ENCODE measurements around the gene SMOC2. TPM values are rescaled to one million over a fixed set of nuclear protein-coding genes. Genes with fewer than 3 reads are reported as not detected.

The SMOC2 gene
- total RNA-seq, 2 experiments from 2014 or later = not detected

- ChIA-PET CTCF (no interaction called here), POLR2A (no interaction called here)
Observed at GRCh38 chr6:168515376-168515775, 74.4 kb downstream of the SMOC2 start.

GRCh38 chr6:168516944-168517741 lies 76.2 kb downstream of the SMOC2 start:
- ChIA-PET POLR2A (no interaction called here), CTCF (no interaction called here)
- Mint-ChIP-seq H3K4me3 (no peak overlapping the region), H3K36me3 (ENCODE audit: low read depth) (no peaks in the 10 kb centered on the region), H3K9me3 (peaks cover 4% of the 10 kb centered on the region), H3K27me3 (no peaks in the 10 kb centered on the region), H3K4me1 (no peaks in the 10 kb centered on the region), H3K27ac (no peak overlapping the region)
- DNase-seq = no peak

More at GRCh38 chr6:168515376-168515775, 74.4 kb downstream of the SMOC2 start:
- DNase-seq = no peak
- no peak overlapping the region for H3K4me3 Mint-ChIP-seq
- H3K27ac Mint-ChIP-seq = no peak overlapping the region
- H3K27me3 Mint-ChIP-seq = no peaks in the 10 kb centered on the region
- no peaks in the 10 kb centered on the region for H3K4me1 Mint-ChIP-seq
- peaks cover 4% of the 10 kb centered on the region for H3K9me3 Mint-ChIP-seq
- H3K36me3 Mint-ChIP-seq (ENCODE audit: low read depth) = no peaks in the 10 kb centered on the region

GRCh38 chr6:168517742-168518347 lies 76.9 kb downstream of the SMOC2 start:
- Mint-ChIP-seq H3K4me3 (no peak overlapping the region), H3K4me1 (no peaks in the 10 kb centered on the region), H3K36me3 (ENCODE audit: low read depth) (no peaks in the 10 kb centered on the region), H3K27me3 (no peaks in the 10 kb centered on the region), H3K27ac (no peak overlapping the region), H3K9me3 (peaks cover 4% of the 10 kb centered on the region)
- CTCF ChIA-PET = no interaction called here
- POLR2A ChIA-PET = no interaction called here
- DNase-seq = no peak

- ChIA-PET CTCF (no interaction called here), POLR2A (no interaction called here)
- Mint-ChIP-seq H3K27ac (no peak overlapping the region), H3K4me3 (no peak overlapping the region), H3K36me3 (ENCODE audit: low read depth) (no peaks in the 10 kb centered on the region), H3K27me3 (no peaks in the 10 kb centered on the region), H3K4me1 (no peaks in the 10 kb centered on the region), H3K9me3 (peaks cover 4% of the 10 kb centered on the region)
- DNase-seq = no peak
Observed at GRCh38 chr6:168518348-168518745, 77.4 kb downstream of the SMOC2 start.

- no peak overlapping the region for H3K27ac Mint-ChIP-seq
- H3K9me3 Mint-ChIP-seq = peaks cover 4% of the 10 kb centered on the region
- no peak for DNase-seq
- POLR2A ChIA-PET = no interaction called here
- CTCF ChIA-PET = no interaction called here
- H3K36me3 Mint-ChIP-seq (ENCODE audit: low read depth) = no peaks in the 10 kb centered on the region
- no peaks in the 10 kb centered on the region for H3K4me1 Mint-ChIP-seq
- no peaks in the 10 kb centered on the region for H3K27me3 Mint-ChIP-seq
- H3K4me3 Mint-ChIP-seq = no peak overlapping the region
Observed at GRCh38 chr6:168518867-168519266, 77.9 kb downstream of the SMOC2 start.

- CTCF ChIA-PET = no interaction called here
Observed at GRCh38 chr6:168520233-168520632, 79.2 kb downstream of the SMOC2 start.

GRCh38 chr6:168524571-168525001 lies 83.6 kb downstream of the SMOC2 start:
- Mint-ChIP-seq H3K36me3 (ENCODE audit: low read depth) (no peaks in the 10 kb centered on the region), H3K4me1 (no peaks in the 10 kb centered on the region), H3K9me3 (peaks cover 2% of the 10 kb centered on the region), H3K27me3 (no peaks in the 10 kb centered on the region), H3K4me3 (no peak overlapping the region), H3K27ac (no peak overlapping the region)
- POLR2A ChIA-PET = no interaction called here
- CTCF ChIA-PET = no interaction called here
- no peak for DNase-seq

More at GRCh38 chr6:168520233-168520632, 79.2 kb downstream of the SMOC2 start:
- POLR2A ChIA-PET = no interaction called here
- Mint-ChIP-seq H3K4me3 (no peak overlapping the region), H3K27me3 (no peaks in the 10 kb centered on the region), H3K9me3 (peaks cover 4% of the 10 kb centered on the region), H3K4me1 (no peaks in the 10 kb centered on the region), H3K27ac (no peak overlapping the region), H3K36me3 (ENCODE audit: low read depth) (no peaks in the 10 kb centered on the region)
- DNase-seq = no peak

- ChIA-PET CTCF (no interaction called here), POLR2A (no interaction called here)
- DNase-seq = no peak
- no peak overlapping the region for H3K4me3 Mint-ChIP-seq
- no peaks in the 10 kb centered on the region for H3K9me3 Mint-ChIP-seq
- no peaks in the 10 kb centered on the region for H3K36me3 Mint-ChIP-seq (ENCODE audit: low read depth)
- no peaks in the 10 kb centered on the region for H3K27me3 Mint-ChIP-seq
- no peak overlapping the region for H3K27ac Mint-ChIP-seq
- H3K4me1 Mint-ChIP-seq = no peaks in the 10 kb centered on the region
Observed at GRCh38 chr6:168525114-168525513, 84.1 kb downstream of the SMOC2 start.

GRCh38 chr6:168525926-168526630 lies 85.1 kb downstream of the SMOC2 start:
- Mint-ChIP-seq H3K4me1 (no peaks in the 10 kb centered on the region), H3K9me3 (no peaks in the 10 kb centered on the region), H3K27me3 (no peaks in the 10 kb centered on the region), H3K36me3 (ENCODE audit: low read depth) (no peaks in the 10 kb centered on the region), H3K27ac (no peak overlapping the region), H3K4me3 (no peak overlapping the region)
- no peak for DNase-seq
- POLR2A ChIA-PET = no interaction called here
- CTCF ChIA-PET = no interaction called here

GRCh38 chr6:168526841-168527281 lies 85.9 kb downstream of the SMOC2 start:
- no peak overlapping the region for H3K4me3 Mint-ChIP-seq
- ChIA-PET CTCF (no interaction called here), POLR2A (no interaction called here)
- no peaks in the 10 kb centered on the region for H3K27me3 Mint-ChIP-seq
- H3K9me3 Mint-ChIP-seq = no peaks in the 10 kb centered on the region
- H3K4me1 Mint-ChIP-seq = no peaks in the 10 kb centered on the region
- H3K36me3 Mint-ChIP-seq (ENCODE audit: low read depth) = no peaks in the 10 kb centered on the region
- H3K27ac Mint-ChIP-seq = no peak overlapping the region
- no peak for DNase-seq

- Mint-ChIP-seq H3K4me1 (no peaks in the 10 kb centered on the region), H3K27me3 (no peaks in the 10 kb centered on the region), H3K4me3 (no peak overlapping the region), H3K9me3 (no peaks in the 10 kb centered on the region), H3K27ac (no peak overlapping the region), H3K36me3 (ENCODE audit: low read depth) (no peaks in the 10 kb centered on the region)
- CTCF ChIA-PET = no interaction called here
- DNase-seq = no peak
- POLR2A ChIA-PET = no interaction called here
Observed at GRCh38 chr6:168527451-168528210, 86.6 kb downstream of the SMOC2 start.

GRCh38 chr6:168528474-168529095 lies 87.6 kb downstream of the SMOC2 start:
- POLR2A ChIA-PET = no interaction called here
- no peak overlapping the region for H3K4me3 Mint-ChIP-seq
- no peak for DNase-seq
- H3K9me3 Mint-ChIP-seq = no peaks in the 10 kb centered on the region
- no peaks in the 10 kb centered on the region for H3K4me1 Mint-ChIP-seq
- H3K27ac Mint-ChIP-seq = no peak overlapping the region
- H3K27me3 Mint-ChIP-seq = no peaks in the 10 kb centered on the region
- CTCF ChIA-PET = no interaction called here
- H3K36me3 Mint-ChIP-seq (ENCODE audit: low read depth) = no peaks in the 10 kb centered on the region

GRCh38 chr6:168529214-168529613 lies 88.2 kb downstream of the SMOC2 start:
- no peaks in the 10 kb centered on the region for H3K9me3 Mint-ChIP-seq
- POLR2A ChIA-PET = no interaction called here
- H3K27me3 Mint-ChIP-seq = no peaks in the 10 kb centered on the region
- H3K27ac Mint-ChIP-seq = no peak overlapping the region
- H3K4me1 Mint-ChIP-seq = no peaks in the 10 kb centered on the region
- H3K36me3 Mint-ChIP-seq (ENCODE audit: low read depth) = no peaks in the 10 kb centered on the region
- DNase-seq = no peak
- no peak overlapping the region for H3K4me3 Mint-ChIP-seq
- CTCF ChIA-PET = interaction anchor here (0.5 kb wide), 1 partner anchor 168 kb away, joined by 4 read pairs; no protein-coding TSS in a partner anchor

Measured in activated CD4-positive, alpha-beta memory T cell treated with anti-CD3 and anti-CD28 coated beads, Interleukin-2, amount 10 ng/mL, durations not matched to agents 7 days and 5 days (primary cell).